Esophagus mucosa (tissue), 1 donor: Measurements from ENCODE around the gene CSF3R. TPM values are rescaled to one million over a fixed set of nuclear protein-coding genes. Genes with fewer than 3 reads are reported as not detected.
A peak's percentile ranks its signal among the peaks of the same experiment; 100 is the strongest.

Experiments
- ATAC-seq: fragments of 200-7000 bp; cut with Tn5 transposase; one replicate; pipeline ENCODE4 v1.9.1; 2020
- total RNA-seq: library from RNA; stranded (reverse); gene quantifications from one replicate; pipeline ENCODE4 v1.2.4, GENCODE V29; 2023
- donor health status: DM: yes; HTN: yes; CAD: no.

Gene CSF3R
- total RNA-seq, 1 donor from 2014 or later = 3.2 TPM

- no peak for ATAC-seq
Observed at GRCh38 chr1:36455386-36455785, 27.3 kb downstream of the CSF3R start.

GRCh38 chr1:36453600-36454388, 28.9 kb downstream of the CSF3R start:
- ATAC-seq = no peak

- no peak for ATAC-seq
Observed at GRCh38 chr1:36453051-36453450, 29.7 kb downstream of the CSF3R start.

- no peak for ATAC-seq
Observed at GRCh38 chr1:36450919-36451305, 31.8 kb downstream of the CSF3R start.

DNA sequence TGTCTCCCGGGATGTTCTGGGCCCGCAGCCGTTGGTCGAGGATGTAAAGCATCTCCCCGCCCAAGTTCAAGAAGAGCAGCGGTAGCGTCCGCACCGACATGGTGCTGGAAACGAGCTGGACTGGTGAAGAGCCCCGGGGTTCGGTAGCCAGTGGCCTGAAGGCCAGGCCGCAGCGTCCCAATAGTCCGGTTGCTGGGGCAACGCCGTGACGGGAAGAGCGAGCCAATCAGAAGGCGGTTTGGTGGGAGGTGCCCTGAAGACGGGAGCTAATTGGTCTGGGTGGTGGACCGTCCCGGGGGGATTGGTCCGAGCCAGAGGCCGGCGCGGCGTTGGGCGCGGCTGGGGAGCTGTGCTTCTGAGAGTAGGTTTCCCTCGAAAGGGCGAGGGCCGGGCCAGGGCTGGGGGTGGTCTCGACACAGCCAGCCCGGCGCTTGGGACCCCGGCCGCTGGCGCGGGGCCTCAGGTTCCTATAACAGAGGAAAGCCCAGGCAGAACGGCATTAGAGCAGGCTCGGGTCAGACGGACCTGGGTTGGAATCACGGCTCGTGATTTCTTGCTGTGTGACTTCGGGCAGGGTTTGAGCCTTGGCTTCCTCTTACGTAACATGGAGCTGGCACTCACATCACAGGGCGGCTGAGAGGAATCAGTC, 32.3 kb downstream of the CSF3R start, which contains the start of gene OSCP1:
Gene OSCP1, minus strand, starts transcription at position 182 of the 649 bp plus-strand sequence. Its CDS starts 82 bp downstream, at position 100.
- ATAC-seq = peak; percentile 97

DNA sequence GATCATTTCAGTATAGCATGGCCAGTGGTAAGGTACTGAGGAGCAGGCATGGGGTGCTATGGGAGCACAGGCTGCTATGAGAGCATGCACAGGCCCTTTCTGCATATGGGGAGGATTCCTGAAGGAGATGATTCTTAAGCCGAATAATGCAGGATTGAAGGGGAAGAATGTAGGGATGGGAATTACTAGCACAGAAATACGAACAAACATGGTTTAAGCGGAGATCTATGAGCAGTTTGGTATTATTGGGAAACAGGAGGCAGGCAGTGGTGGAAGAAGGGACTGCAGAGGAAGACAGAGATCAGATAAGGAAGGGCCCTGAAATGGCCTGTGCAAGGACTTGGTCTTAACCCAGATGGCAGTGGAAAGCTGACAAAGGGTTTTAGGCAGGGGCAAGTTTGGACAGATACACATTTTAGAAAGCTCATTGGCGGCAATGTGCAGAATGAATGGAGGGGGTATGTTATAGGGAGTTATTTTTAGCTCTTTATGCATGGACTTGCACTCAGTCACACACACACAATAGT, 34.1 kb downstream of the CSF3R start:
- ATAC-seq = peak; percentile 22

DNA sequence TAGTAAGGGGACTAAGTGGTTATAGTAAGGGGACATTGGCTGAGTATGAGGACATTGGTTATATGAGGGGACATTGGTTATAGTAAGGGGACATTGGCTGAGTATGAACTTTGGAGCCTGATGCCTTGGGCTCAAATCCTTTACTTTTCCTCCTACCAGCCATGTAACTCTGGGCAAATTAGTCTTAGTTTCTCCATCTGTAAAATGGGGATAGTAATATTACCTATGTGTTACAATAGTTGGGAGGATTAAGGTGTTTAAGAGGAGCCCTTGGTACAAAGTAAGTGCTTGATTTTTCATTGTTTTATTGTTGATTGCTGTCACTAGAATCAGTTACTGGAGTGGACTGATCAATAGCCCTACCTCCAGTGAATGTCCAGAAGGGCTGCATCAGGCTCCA, 35.3 kb downstream of the CSF3R start:
- ATAC-seq = no peak

- ATAC-seq = no peak
Observed at GRCh38 chr1:36446746-36447145, 36.0 kb downstream of the CSF3R start.

- no peak for ATAC-seq
Observed at GRCh38 chr1:36446271-36446670, 36.4 kb downstream of the CSF3R start.

DNA sequence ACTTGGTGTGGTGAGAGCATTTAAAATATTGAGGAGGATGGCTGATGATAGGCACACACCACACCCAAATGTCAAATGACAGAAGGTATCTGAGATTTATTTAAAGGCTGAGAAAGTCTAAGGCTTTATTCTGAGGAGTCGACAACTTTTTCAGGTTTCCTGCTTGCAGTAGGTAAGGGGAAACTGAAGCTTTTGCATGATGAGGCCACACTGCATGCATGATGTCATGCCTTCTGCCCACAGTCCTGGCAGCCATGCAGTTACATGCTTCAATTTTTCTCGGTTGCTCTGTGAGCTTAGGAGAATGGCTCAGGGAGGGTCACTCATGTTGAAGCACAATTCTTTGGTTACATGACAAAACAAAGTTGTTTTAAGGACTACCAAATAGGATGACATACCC, 39.4 kb downstream of the CSF3R start:
- ATAC-seq = no peak

DNA sequence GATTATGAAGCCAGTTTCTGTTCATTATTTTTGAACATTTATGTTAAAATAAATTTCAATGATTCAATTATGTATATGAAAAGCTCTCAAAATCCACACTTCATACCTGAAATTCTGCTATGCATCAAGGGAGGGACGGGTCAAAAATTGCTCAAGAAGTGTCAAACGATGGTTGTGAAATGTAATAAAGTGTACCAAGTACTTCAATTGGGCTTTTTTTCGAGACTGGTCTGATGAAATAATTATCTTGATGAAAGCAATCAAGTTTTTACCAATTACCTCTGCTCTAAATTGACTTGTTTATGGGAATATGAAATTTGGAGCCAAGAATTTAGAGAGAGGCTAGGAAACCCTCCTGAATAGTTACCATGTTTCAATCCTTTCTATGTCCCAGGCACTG, 40.4 kb downstream of the CSF3R start:
- ATAC-seq = no peak

DNA sequence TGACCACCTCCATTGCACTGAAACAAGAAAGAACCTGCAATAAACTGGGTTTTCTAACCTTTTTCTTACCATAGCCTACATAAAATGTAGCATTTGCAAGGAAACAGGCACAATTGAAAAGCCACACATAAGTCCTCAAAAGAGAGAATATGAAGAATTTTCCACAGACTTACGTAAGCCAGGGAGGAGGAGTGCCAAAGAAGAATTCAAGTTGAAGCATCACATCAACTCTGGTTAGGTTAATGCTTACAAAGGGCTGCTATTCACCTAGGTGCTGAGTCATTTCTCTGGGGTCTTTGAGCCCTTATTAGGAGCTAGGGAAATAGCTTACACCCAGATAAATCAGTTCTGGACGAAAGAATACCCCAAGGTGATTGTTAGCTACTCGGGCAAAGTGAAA, 42.1 kb downstream of the CSF3R start:
- no peak for ATAC-seq

DNA sequence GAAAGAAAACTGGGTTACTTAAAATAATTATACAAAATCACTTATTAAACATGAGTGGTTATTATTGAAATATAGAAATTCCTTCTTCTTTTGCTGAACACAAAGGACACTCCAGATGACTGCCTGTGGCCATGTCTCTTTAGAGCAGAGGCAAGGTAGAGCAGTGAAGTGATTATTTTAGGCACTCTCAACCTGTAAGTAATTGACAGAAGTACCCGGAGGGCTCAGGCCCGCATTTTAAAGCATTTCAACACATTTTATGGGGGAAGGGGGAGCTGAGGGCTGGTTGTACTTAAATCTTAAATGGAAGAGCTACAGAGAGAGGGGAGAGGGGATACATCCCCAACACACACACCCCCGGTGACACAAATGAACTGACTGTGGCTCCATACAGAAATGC, 42.7 kb downstream of the CSF3R start:
- no peak for ATAC-seq

DNA sequence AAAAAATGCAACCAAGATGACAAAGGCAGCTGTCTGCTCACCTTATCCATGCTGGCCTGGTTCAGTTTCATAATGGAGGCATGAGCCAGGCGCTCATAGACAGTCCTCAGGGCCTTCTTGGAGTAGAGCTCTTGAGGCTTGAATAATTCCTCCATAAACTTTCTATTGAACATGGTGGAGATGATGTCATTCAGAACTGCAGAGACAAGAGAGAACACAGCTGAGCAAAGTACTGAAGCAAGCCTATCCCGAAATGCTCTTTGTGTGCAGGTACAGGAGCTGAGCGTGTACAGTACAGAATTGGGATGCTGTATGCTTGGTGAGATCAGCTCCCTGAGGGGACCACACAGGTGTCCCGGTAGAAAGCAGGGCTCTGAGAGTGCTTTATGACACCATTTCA, 44.0 kb downstream of the CSF3R start:
- ATAC-seq = peak; percentile 14

DNA sequence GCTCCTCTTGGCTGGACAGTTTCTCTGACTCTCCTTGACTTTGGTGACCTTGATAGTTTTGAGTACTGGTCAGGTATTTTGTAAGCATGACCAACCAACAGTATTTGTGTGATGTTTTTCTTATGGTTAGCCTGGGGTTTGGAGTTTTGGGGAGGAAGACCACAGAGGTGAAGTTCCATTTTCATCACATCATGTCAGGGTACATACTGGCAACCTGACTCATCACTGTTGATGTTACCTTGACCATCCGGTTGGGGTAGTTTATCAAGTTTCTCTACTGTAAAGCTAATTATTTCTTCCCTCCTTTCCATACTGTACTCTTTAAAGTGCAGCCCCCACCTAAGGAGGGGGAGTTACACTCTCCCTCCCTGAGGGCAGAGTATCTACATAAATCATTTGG, 45.9 kb downstream of the CSF3R start:
- peak; percentile 94 for ATAC-seq

DNA sequence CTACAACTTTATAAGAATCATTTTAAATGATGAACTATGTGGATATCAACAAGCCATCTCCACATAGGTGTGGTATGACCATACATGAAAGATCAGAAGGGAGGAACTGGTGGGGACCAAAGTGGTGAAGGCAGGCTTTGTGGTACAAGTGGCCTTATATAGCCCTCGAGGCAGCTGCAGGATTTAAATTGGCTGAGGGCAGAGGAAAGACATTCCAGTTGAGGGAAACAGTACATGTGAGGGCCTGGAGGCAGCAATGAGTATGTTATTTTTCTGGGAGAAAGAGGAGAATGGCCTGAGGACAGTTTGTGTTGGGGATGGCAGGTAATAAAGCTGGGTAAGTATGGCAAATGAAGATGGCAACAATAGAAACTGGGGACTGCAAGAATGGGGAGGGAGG, 49.6 kb downstream of the CSF3R start:
- ATAC-seq = no peak

DNA sequence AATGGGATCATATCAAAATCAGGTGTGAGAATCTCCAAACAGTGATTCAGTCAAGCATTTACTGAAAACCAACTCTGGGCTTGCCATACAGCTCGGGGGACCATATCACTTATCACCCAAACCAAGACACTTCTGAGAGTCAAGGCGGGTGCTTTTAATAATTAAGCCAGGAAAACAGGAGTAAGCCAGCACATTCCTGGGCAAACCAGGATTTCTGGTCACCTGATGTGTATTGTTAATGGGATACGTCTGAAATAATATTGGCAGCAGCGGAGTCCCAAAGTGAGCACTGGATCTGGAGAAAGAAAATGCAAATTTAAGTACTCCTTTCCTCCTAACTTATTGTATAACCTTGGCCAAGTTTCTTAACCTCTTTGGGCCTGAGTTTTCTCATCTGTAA, 50.1 kb downstream of the CSF3R start:
- ATAC-seq = no peak

GRCh38 chr1:36425791-36426190, 56.9 kb downstream of the CSF3R start:
- peak; percentile 77 for ATAC-seq

DNA sequence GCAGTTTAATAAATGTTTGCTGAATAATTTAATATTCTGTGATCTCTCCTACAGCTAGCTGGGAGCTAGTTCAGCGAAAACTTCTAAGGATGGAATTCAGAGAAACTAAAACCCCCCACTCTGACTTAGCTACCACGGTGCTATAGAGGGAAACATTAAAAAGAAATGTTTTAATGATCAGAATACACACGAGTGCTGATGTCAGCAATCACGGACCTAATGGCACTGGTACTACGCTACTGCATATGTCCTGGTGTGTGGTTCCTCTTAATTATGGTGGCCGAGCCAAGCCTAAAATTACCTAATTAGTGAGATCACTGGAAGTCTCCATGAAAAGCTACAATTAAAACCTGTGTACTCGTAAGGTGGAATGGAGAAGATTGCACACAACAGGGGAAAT, 61.1 kb downstream of the CSF3R start:
- ATAC-seq = no peak

- peak; percentile 95 for ATAC-seq
Observed at GRCh38 chr1:36420836-36421317, 61.8 kb downstream of the CSF3R start.

GRCh38 chr1:36420409-36420808, 62.3 kb downstream of the CSF3R start:
- no peak for ATAC-seq

DNA sequence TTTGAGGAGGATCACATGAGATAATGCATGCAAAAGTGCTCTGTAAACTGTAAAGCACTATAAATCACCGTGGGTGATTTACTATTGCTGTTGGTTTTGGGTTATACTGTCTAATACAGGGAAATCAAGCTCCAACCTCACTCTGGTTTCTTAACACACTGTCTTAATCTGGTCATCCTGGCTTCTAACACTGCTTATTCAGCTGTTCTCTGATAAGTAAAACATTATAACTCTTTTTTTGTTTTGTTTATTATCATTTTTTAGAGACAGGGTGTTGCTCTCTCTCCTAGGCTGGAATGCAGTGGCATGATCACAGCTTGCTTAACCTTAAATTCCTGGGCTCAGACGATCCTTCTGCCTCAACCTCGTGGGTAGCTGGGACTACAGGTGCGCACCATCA, 63.1 kb downstream of the CSF3R start:
- ATAC-seq = no peak

- ATAC-seq = no peak
Observed at GRCh38 chr1:36419140-36419539, 63.6 kb downstream of the CSF3R start.

DNA sequence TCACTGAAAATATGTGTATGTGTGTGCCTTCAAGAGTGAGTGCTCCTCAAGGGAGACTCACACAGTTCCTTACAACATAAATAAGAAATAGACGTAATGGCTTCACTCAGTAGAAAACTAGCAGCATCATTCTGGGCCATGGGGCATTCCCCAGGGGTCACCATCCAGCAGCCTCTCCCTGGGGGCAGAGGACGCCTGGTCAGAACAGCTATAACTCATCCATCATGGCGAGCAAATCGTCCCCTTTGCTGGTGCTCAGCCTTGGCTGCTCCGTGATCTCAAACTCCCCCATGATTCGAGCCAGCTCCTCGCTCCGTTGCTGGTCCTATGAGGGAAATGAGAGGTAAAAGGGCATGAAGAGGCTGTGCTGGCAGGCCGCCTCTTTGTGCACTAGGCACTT, 64.8 kb downstream of the CSF3R start:
- no peak for ATAC-seq
